SK-MEL-5 (cell line): ENCODE data around the gene C19orf47. TPM values are rescaled to one million over a fixed set of nuclear protein-coding genes. Genes with fewer than 3 reads are reported as not detected.
"Not testable (repeated sequence)": the region's sequence is repeated elsewhere in the genome, so short reads cannot be mapped to it uniquely, and the experiment has no call there.

Experiments used
- DNase-seq: peaks from one replicate; pipeline ENCODE4 v3.0.0-alpha.2; 2016; ENCODE audit warnings: low read depth, low spot score
- in situ Hi-C: cut with HindIII; loops from 2 replicates; pipeline ENCODE4 v1.10.0; 2016; ENCODE audit warnings: low sequenced_read_pairs, high pct_unique_total_duplicates, low pct_unique_long_range_greater_than_20kb
- total RNA-seq: library from RNA; depleted of rRNA; stranded (reverse); fragments of >200 nt; shearing (Covaris generic); gene quantifications from 2 replicates; pipeline ENCODE4 v1.2.3, GENCODE V29; 2014

The C19orf47 gene
- total RNA-seq, 1 experiment from 2014 or later = 4.1 TPM

- DNase-seq = no peak
- in situ Hi-C loops = no loop called here
Measured at GRCh38 chr19:40360020-40360707, 12.0 kb upstream of the C19orf47 start.

GRCh38 chr19:40358773-40359172, 10.6 kb upstream of the C19orf47 start:
- no peak for DNase-seq
- in situ Hi-C loops = no loop called here

GRCh38 chr19:40357640-40358039, 9.4 kb upstream of the C19orf47 start:
- DNase-seq = no peak
- in situ Hi-C loops = no loop called here

GRCh38 chr19:40356681-40357595, 8.7 kb upstream of the C19orf47 start:
- in situ Hi-C loops = no loop called here
- no peak for DNase-seq

- DNase-seq = no peak
- in situ Hi-C loops = no loop called here
Measured at GRCh38 chr19:40355975-40356680, 7.9 kb upstream of the C19orf47 start.

- DNase-seq = peak; percentile 26
- in situ Hi-C loops = no loop called here
Measured at GRCh38 chr19:40348961-40349507, 837 bp upstream of the C19orf47 start.

GRCh38 chr19:40344422-40344821, 3.8 kb downstream of the C19orf47 start:
- DNase-seq = no peak
- in situ Hi-C loops = no loop called here

- DNase-seq = no peak
- in situ Hi-C loops = no loop called here
Measured at GRCh38 chr19:40342644-40343311, 5.4 kb downstream of the C19orf47 start.

GRCh38 chr19:40341601-40342482, 6.4 kb downstream of the C19orf47 start:
- in situ Hi-C loops = no loop called here
- DNase-seq = no peak

- in situ Hi-C loops = no loop called here
- no peak for DNase-seq
Measured at GRCh38 chr19:40339018-40339728, 9.0 kb downstream of the C19orf47 start.

- DNase-seq = no peak
- in situ Hi-C loops = no loop called here
Measured at GRCh38 chr19:40337594-40337993, 10.6 kb downstream of the C19orf47 start.

GRCh38 chr19:40337107-40337506, 11.1 kb downstream of the C19orf47 start:
- DNase-seq = no peak
- in situ Hi-C loops = no loop called here

GRCh38 chr19:40336601-40336900, 11.6 kb downstream of the C19orf47 start:
- no peak for DNase-seq
- in situ Hi-C loops = no loop called here

- no peak for DNase-seq
- in situ Hi-C loops = no loop called here
Measured at GRCh38 chr19:40335855-40336600, 12.2 kb downstream of the C19orf47 start.

GRCh38 chr19:40335101-40335500, 13.1 kb downstream of the C19orf47 start:
- DNase-seq = no peak
- in situ Hi-C loops = no loop called here

- in situ Hi-C loops, DNase-seq: not testable (repeated sequence)
Measured at GRCh38 chr19:40333083-40333482, 15.1 kb downstream of the C19orf47 start.
